PFSK-1 (cell line): ENCODE measurements around the gene MACF1.

Source experiments
- FOXP2 ChIP-seq: optimal IDR thresholded peaks from 2 replicates; pipeline ENCODE3; 2011; ENCODE audit warnings: borderline replicate concordance, control low read depth, inconsistent platforms; ENCODE audit not compliant: insufficient read depth; ENCODE audit errors: extremely low read length, extremely low read depth
- POLR2AphosphoS5 ChIP-seq: IDR thresholded peaks from 2 replicates; pipeline ENCODE4 v1.6.1; 2012; ENCODE audit warnings: low read depth, mild to moderate bottlenecking, control low read depth, low read length, moderate library complexity
- SIN3A ChIP-seq: IDR thresholded peaks from 2 replicates; pipeline ENCODE4 v1.6.1; 2012; ENCODE audit warnings: mild to moderate bottlenecking, low read length, moderate library complexity, borderline replicate concordance; ENCODE audit not compliant: insufficient read depth
- TAF1 ChIP-seq: IDR thresholded peaks from 2 replicates; pipeline ENCODE4 v1.6.1; 2012; ENCODE audit warnings: low read length, control low read depth, borderline replicate concordance; ENCODE audit not compliant: insufficient read depth
- TF ChIP-seq, protein P1 (sequence below), 2 experiments: IDR thresholded peaks; 2 replicates each; pipeline versions ENCODE4 v1.6.1 to v1.8.0; 2011 to 2012; ENCODE audit warnings: low read depth in 2 of 2, low read length in 2 of 2, control low read depth in 1 of 2, inconsistent platforms in 1 of 2, mild to moderate bottlenecking in 1 of 2, moderate library complexity in 1 of 2; ENCODE audit not compliant: insufficient read depth in 1 of 2

MACF1 gene

GRCh38 chr1:39524171-39524570 is 319.7 kb downstream of the MACF1 start:
- TF ChIP-seq SIN3A (no peak), FOXP2 (no peak), TAF1 (no peak), POLR2AphosphoS5 (no peak)
- TF ChIP-seq, protein P1, sequence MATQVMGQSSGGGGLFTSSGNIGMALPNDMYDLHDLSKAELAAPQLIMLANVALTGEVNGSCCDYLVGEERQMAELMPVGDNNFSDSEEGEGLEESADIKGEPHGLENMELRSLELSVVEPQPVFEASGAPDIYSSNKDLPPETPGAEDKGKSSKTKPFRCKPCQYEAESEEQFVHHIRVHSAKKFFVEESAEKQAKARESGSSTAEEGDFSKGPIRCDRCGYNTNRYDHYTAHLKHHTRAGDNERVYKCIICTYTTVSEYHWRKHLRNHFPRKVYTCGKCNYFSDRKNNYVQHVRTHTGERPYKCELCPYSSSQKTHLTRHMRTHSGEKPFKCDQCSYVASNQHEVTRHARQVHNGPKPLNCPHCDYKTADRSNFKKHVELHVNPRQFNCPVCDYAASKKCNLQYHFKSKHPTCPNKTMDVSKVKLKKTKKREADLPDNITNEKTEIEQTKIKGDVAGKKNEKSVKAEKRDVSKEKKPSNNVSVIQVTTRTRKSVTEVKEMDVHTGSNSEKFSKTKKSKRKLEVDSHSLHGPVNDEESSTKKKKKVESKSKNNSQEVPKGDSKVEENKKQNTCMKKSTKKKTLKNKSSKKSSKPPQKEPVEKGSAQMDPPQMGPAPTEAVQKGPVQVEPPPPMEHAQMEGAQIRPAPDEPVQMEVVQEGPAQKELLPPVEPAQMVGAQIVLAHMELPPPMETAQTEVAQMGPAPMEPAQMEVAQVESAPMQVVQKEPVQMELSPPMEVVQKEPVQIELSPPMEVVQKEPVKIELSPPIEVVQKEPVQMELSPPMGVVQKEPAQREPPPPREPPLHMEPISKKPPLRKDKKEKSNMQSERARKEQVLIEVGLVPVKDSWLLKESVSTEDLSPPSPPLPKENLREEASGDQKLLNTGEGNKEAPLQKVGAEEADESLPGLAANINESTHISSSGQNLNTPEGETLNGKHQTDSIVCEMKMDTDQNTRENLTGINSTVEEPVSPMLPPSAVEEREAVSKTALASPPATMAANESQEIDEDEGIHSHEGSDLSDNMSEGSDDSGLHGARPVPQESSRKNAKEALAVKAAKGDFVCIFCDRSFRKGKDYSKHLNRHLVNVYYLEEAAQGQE (IDR thresholded peaks at IDR 0.05; ENCODE audit: insufficient read depth in 1 of 2, low read depth in 2 of 2, low read length in 2 of 2) = no peak

GRCh38 chr1:39524591-39525365 is 320.3 kb downstream of the MACF1 start:
- TF ChIP-seq, protein P1 (IDR thresholded peaks at IDR 0.05; ENCODE audit: insufficient read depth in 1 of 2, low read depth in 2 of 2, low read length in 2 of 2) = no peak
- TF ChIP-seq FOXP2 (no peak), TAF1 (no peak)

GRCh38 chr1:39525366-39526165 is 321.1 kb downstream of the MACF1 start:
- TF ChIP-seq FOXP2 (no peak), SIN3A (no peak), TAF1 (no peak), POLR2AphosphoS5 (no peak)
- TF ChIP-seq, protein P1 (IDR thresholded peaks at IDR 0.05; ENCODE audit: insufficient read depth in 1 of 2, low read depth in 2 of 2, low read length in 2 of 2) = no peak

DNA sequence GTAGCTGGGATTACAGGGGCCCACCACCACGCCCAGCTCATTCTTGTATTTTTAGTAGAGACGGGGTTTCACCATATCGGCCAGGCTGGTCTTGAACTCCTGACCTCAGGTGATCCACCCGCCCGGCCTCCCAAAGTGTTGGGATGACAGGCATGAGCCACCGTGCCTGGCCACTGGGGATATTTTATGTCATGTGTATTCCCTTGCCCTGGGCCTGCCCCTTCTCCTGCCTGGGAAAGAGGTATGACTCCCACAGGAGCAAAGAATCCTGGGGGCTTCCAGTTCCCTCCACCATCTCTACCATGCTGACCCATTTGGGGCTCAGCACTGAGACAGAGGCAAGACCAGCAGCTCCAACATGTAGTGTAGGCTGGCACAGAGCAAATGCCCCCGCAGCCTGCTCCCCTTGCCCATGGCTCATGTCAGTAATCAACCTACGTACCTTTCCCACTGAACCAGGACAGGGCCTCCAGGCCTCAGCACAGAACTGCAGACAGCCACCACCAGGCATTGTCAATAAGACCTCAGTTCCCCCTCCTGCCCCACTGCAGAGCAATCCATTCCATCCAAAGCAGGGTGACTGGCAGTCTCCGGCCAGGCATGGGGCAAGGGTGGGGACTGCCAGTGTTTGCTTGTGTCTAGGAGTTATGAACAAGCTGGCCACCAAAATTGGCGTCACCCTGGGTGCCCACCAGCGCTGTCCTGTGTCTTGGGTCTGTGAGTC is 322.1 kb downstream of the MACF1 start:
- TF ChIP-seq POLR2AphosphoS5 = no peak
- TF ChIP-seq TAF1 = no peak
- no peak for TF ChIP-seq SIN3A
- TF ChIP-seq, protein P1 (IDR thresholded peaks at IDR 0.05; ENCODE audit: insufficient read depth in 1 of 2, low read depth in 2 of 2, low read length in 2 of 2) = no peak
- no peak for TF ChIP-seq FOXP2
